Retina (tissue), 1 donor: ENCODE data around the gene PKDREJ.

Source experiments
- DNase-seq: peaks from one replicate; pipeline ENCODE4 v3.0.0-alpha.2; 2016

PKDREJ gene

GRCh38 chr22:46230262-46230901, 32.8 kb downstream of the PKDREJ start:
- DNase-seq: no peak

- DNase-seq: no peak
Observed at GRCh38 chr22:46229701-46230100, 33.4 kb downstream of the PKDREJ start.

GRCh38 chr22:46226577-46226976, 36.6 kb downstream of the PKDREJ start:
- no peak for DNase-seq

- no peak for DNase-seq
Observed at GRCh38 chr22:46225631-46226030, 37.5 kb downstream of the PKDREJ start.

GRCh38 chr22:46224898-46225290, 38.2 kb downstream of the PKDREJ start:
- no peak for DNase-seq

GRCh38 chr22:46224044-46224897, 38.9 kb downstream of the PKDREJ start:
- DNase-seq: no peak

GRCh38 chr22:46220921-46221320, 42.2 kb downstream of the PKDREJ start:
- no peak for DNase-seq

- DNase-seq: no peak
Observed at GRCh38 chr22:46219636-46220035, 43.5 kb downstream of the PKDREJ start.

- DNase-seq: no peak
Observed at GRCh38 chr22:46214616-46215015, 48.5 kb downstream of the PKDREJ start.

GRCh38 chr22:46214149-46214548, 49.0 kb downstream of the PKDREJ start:
- DNase-seq: no peak

- no peak for DNase-seq
Observed at GRCh38 chr22:46213052-46213451, 50.1 kb downstream of the PKDREJ start.

GRCh38 chr22:46212195-46212594, 50.9 kb downstream of the PKDREJ start:
- no peak for DNase-seq

- no peak for DNase-seq
Observed at GRCh38 chr22:46209262-46209661, 53.9 kb downstream of the PKDREJ start.
